ENCODE data around the gene C16orf89.
"Not testable (repeated sequence)": the region's sequence is repeated elsewhere in the genome, so short reads cannot be mapped to it uniquely, and the experiment has no call there.

C16orf89 gene

DNA sequence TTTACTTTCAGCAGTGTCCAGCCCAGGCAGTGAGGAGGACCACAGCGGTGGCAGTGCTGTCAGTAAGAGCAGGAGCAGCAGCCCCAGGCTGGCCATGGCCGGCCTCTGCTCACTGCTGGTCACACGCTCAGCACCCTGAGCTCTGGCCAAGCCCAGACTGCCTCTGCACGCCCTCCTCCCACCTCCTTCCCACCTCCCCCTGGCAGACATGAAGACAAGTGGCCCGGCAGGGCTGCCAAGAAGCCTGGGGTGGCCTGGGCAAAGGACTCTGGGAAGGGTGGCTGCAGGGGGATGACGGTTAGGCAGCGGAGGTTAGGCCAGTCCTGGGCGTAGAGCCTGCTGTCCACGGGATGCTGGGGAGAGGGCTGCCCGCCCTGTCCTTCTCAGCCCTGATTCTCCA, at the start of gene C16orf89:
C16orf89 (minus strand) TSS at position 144 of the 400 bp plus-strand sequence; CDS start at position 96, 48 bp downstream.
- no peak for DNase-seq (ENCODE audit: low read depth, low spot score)

- DNase-seq (ENCODE audit: low read depth, low spot score): not testable (repeated sequence)
Observed at GRCh38 chr16:5110933-5111332, 45.2 kb upstream of the C16orf89 start.

GRCh38 chr16:5108505-5109158, 42.9 kb upstream of the C16orf89 start:
- no peak for DNase-seq (ENCODE audit: low read depth, low spot score)

DNA sequence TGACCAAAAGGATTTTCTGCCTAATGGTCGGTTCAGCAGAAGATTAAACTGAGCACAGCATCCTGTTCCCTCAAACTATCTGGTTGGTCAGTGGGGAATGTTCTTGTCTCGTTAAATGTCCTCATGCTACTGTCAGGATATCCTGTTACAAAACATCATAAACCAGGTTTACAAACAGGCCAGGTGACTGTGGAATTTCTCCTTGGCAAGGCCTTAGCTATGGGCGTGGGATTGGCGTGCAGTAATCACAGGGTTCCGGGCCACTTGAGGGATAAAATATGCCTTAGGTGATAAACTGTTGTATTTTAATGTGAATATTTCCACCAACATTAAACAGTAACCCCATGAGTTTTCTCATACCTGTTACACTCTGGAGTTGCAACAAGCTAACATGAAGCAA, 39.3 kb upstream of the C16orf89 start:
- not testable (repeated sequence) for DNase-seq (ENCODE audit: low read depth, low spot score)

- not testable (repeated sequence) for DNase-seq (ENCODE audit: low read depth, low spot score)
Observed at GRCh38 chr16:5103296-5104032, 37.7 kb upstream of the C16orf89 start.

- not testable (repeated sequence) for DNase-seq (ENCODE audit: low read depth, low spot score)
Observed at GRCh38 chr16:5099174-5099573, 33.4 kb upstream of the C16orf89 start.

- DNase-seq (ENCODE audit: low read depth, low spot score): not testable (repeated sequence)
Observed at GRCh38 chr16:5098221-5099159, 32.7 kb upstream of the C16orf89 start.

DNA sequence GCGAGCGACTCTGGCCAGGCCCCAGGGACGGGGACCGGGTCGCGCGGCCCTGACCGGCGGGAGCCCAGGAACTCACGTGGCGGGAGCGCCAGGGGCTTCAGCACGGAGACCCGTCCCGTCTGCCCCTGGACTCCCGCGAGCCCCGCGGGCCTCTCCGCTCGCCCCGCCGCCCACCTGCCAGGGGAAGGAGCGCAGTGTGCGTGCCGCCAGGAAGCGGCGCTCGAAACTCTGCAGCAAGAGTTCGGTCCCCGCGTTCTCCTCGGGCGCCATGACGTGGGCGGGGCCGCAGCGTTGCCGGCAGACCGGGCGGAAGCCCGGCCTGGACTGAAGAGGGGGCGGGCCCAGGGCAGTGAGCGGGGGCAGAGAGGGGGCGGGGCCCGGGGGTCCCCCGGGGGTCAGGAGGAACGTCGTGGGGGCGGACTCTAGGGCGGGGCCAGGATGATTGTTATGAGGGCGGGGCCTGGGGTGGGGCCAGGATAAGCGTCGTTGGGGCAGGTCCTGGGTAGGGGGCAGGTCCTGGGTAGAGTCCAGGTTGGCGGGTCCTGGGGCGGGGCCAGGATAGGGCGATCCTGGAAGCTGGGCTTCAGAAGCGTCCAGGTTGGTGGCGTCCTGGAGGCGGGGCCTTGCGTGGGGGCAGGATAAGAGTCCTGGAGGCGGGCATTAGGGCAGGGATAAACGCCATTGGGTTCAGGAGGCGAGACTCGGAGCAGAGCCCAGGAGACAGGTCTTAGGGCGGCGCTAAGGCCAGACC, 31.9 kb upstream of the C16orf89 start, which contains the start of gene EEF2KMT:
EEF2KMT (minus strand) TSS at position 326 of the 751 bp plus-strand sequence; CDS start at position 270, 56 bp downstream.
- peak; percentile 98 for DNase-seq (ENCODE audit: low read depth, low spot score)

DNA sequence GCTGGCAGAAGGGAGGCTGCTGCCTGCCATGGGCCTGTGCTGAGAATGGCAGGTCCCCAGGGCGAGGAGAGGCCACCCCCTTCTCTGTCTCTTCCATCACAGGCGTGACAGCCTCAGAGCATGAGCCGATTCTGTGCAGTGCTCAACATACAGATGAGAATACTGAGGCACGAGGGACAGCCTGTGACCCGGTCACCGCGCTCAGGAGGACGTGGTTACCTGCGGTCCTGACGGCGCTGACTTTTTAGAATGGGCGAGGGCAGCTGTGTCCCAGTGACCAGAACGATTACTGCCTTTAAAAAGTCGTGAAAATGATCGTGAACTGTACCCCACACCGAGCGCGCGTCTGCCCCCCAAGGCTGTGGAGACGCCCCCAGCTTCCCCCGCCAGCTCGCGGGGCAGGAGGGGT, 31.3 kb upstream of the C16orf89 start:
- not testable (repeated sequence) for DNase-seq (ENCODE audit: low read depth, low spot score)

GRCh38 chr16:5096437-5097060, 30.8 kb upstream of the C16orf89 start:
- not testable (repeated sequence) for DNase-seq (ENCODE audit: low read depth, low spot score)

DNA sequence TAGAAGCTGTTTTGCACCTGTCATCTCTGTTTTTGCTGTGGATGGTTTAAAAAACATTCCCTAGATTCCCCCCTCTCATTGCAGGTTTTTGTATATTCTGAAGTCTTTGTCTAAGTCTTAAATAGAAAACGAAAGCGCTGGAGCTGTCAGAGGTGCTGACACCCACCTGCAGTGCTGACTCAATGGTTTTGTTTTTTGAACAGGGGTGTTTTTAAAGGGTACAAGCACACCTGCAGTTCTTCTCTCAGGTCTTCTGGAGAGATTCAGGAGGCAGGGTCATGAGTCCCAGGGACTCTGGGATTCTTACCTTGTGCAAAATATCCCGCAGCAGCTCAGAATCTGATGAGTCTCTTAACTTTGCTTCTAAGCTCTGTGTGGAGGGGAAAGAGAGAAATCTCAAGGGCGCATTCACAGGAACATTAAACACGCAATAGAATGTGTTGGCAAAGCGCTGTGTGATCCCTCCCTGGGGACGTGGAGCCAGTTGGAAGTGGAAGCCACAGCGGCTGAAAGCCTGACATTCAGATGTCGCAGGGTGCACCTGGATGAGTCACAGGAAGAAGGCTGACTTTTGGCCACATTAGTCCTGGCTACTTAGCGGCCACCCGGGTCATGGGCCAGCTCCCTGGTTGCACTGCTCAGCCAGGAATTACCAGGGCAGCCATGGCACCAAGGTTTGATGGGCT, 29.5 kb upstream of the C16orf89 start:
- not testable (repeated sequence) for DNase-seq (ENCODE audit: low read depth, low spot score)

GRCh38 chr16:5093746-5094145, 28.0 kb upstream of the C16orf89 start:
- DNase-seq (ENCODE audit: low read depth, low spot score): not testable (repeated sequence)

GRCh38 chr16:5093081-5093480, 27.3 kb upstream of the C16orf89 start:
- not testable (repeated sequence) for DNase-seq (ENCODE audit: low read depth, low spot score)

DNA sequence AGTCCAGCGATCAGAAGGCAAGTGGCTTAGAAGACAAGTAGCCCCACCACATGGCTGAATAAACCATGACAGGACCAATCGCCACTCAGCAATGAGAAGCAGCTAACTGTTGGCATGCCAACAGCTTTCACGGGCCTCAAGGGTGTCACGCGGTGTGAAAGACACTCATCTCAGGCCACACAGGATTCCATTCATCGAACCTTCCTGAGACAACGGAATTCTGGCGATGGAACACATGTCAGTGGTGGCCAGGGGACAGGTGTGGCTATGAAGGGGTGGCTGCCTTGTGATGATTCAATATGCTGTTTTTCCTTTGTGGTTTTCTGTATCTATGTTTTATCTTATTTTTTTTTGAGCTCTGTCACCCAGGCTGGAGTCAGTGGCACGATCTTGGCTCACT, 24.8 kb upstream of the C16orf89 start:
- not testable (repeated sequence) for DNase-seq (ENCODE audit: low read depth, low spot score)

GRCh38 chr16:5089911-5090555, 24.3 kb upstream of the C16orf89 start:
- DNase-seq (ENCODE audit: low read depth, low spot score): not testable (repeated sequence)

DNA sequence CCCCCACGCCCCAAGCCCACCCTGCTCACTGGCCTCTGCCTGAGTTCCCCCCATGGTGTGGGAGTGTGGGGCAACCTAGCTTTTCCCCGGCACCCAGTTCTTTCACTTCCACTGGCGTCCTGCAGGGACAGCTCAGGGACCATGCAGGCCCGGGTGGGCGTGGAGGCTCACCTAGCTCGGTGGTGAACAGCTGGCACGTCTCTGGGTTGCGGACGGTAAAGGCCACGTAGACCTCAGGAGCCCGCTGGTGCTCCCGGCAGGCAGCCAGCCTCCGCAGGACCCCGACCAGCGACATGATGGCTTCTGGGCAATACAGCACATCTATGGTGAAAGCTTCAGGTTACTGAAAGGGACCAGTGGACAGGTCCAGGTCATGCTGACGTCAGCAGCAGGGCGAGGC, 23.2 kb upstream of the C16orf89 start:
- not testable (repeated sequence) for DNase-seq (ENCODE audit: low read depth, low spot score)

DNA sequence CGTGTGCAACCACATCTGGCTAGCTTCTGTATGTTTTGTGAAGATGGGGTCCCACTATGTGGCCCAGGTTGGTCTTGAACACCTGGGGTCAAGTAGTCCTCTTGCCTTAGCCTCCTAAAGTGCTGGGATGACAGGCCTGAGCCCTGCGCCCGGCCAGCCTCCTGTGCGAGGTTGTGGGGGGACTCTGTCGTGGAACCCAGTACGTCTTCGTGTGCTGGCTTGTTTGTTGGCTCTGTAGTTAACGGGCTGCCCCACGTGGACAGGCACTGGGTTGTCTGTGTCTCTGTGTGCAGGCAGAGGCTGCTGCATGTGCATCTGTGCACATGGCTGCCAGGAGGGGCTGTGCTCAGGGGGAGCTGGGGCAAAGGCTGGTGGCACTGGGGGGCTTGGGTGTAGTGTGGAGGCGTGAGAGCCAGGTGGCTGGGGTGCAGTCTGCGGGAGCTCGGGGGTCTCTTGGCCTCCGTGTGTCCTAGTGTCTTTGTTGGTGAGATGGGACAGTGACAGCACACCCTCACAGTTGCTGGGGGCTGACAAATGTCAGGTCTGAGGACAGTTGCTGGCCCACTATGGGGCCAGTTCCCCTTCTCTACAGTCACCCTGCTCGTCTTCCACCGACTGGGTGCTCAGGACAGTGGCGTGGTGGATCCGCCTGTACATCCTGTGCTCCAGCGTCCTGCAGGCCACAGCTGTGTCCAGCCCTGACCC, 22.5 kb upstream of the C16orf89 start:
- not testable (repeated sequence) for DNase-seq (ENCODE audit: low read depth, low spot score)

DNA sequence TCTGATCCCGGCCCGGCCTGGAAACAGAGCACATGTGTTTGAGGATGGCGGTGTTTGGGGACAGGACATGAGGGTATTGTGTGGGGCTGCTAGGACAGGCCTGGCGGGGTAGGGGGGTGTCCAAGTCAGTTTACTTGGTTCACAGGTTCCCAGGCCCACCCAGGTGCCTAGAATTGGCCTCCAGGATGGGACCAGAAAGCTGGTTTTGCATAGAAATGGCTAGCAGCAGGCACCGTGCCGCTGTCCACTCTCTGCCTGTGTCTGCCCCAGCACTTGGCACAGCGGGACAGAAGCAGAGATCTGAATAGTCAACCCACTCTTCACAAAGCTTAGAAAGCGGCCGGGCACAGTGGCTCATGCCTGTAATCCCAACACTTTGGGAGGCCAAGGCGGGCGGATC, 20.0 kb upstream of the C16orf89 start:
- not testable (repeated sequence) for DNase-seq (ENCODE audit: low read depth, low spot score)

DNA sequence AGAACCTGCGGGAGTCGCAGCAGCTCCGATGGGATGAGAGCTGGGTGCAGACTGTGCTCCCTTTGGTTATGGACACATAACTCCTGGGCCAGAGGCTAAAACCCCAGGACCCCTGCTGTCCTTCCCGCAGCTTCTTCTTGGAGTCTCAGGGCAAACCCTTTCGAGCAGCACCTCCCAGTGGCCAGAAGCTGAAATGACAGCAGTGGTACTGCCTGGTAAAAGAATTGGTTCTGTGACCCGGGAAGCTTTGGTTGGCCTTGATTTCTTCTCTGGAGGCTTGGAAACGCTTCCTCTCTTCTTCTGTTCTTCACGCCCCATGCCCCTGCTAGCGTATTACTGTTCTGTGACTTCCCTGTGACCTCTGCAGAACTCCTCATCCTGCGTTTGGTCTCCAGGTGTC, 19.0 kb upstream of the C16orf89 start:
- DNase-seq (ENCODE audit: low read depth, low spot score): not testable (repeated sequence)

All from brain pericyte (primary cell).